ENCODE data around the gene ASTN2.
"Not testable (repeated sequence)": the region's sequence is repeated elsewhere in the genome, so short reads cannot be mapped to it uniquely, and the experiment has no call there.

ASTN2 gene

DNA sequence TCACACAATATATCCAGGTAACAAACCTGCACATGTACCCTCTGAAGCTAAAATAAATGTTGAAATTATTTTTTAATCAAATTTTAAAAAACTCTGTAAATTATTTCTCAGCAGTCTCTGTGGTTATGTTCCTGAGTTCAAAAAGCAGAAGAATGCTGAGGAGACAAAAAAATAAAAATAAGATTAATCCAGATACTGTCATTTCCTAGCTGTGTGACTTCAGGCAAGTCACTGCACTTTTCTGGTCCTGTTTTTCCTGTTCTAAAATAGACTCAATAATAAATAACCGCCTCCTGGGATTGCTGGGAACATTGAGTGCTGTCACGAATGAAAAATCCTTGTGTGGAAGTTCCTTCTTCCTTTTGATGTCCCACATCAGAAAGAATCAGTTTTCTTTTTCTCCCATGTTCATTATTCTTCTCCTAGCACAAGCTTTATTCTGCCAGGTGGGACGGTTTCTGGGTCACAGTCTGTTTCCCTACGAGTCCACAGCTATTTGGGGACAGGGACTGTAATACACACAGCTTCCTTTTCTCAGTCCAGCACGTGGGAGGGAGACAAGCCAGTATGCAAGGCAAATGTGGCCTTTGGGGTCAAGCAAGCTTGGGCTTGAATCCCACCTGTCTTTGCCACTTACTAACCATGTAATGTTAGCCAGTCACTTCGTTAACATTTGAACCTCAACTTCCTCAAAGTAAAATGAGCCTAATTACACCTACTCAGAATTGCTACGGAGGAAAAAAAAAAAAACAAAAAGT lies 570.8 kb downstream of the ASTN2 start:
- TF ChIP-seq, protein P1, sequence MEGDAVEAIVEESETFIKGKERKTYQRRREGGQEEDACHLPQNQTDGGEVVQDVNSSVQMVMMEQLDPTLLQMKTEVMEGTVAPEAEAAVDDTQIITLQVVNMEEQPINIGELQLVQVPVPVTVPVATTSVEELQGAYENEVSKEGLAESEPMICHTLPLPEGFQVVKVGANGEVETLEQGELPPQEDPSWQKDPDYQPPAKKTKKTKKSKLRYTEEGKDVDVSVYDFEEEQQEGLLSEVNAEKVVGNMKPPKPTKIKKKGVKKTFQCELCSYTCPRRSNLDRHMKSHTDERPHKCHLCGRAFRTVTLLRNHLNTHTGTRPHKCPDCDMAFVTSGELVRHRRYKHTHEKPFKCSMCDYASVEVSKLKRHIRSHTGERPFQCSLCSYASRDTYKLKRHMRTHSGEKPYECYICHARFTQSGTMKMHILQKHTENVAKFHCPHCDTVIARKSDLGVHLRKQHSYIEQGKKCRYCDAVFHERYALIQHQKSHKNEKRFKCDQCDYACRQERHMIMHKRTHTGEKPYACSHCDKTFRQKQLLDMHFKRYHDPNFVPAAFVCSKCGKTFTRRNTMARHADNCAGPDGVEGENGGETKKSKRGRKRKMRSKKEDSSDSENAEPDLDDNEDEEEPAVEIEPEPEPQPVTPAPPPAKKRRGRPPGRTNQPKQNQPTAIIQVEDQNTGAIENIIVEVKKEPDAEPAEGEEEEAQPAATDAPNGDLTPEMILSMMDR (conservative IDR thresholded peaks at IDR 0.05; ENCODE audit: low read depth, low read length): no peak
- DNase-seq (ENCODE audit: low read depth): no peak
- no peak overlapping the region for H3K4me3 ChIP-seq (ENCODE audit: low read length)

DNA sequence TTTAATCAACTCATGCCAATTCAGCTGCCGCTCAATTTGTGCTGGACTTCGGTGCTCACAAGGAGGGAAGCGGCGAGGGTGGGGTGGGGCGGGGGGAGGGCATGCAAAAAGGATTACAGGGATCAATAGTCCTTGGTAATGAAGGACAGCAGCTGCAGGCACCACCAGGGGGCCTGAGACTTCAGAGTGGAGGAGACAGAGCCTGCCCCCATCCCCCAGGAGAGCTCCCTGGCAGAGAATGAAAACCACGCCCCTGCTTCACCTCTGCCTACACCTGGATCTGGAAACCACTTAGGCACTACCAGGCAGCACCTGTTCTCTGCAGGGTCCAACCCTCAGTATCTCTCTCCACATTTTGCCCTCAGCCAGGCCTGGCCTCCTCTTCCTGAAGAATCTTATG lies 572.2 kb downstream of the ASTN2 start:
- DNase-seq (ENCODE audit: low read depth): no peak
- TF ChIP-seq, protein P1 (conservative IDR thresholded peaks at IDR 0.05; ENCODE audit: low read depth, low read length): no peak
- no peak overlapping the region for H3K4me3 ChIP-seq (ENCODE audit: low read length)

DNA sequence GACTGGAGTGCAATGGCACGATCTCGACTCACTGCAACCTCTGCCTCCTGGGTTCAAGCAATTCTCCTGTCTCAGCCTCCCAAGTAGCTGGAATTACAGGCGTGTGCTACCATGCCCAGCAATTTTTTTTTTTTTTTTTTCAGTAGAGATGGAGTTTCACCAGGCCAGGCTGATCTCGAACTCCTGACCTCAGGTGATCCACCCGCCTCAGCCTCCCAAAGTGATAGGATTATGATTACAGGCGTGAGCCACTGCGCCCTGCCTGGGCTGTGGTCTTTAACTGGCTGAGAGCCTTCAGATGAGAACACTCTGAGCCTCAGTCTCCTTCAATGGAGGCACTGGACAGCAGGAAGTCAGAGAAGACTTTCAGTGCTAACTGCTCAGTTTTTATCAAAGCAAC lies 576.4 kb downstream of the ASTN2 start:
- DNase-seq (ENCODE audit: low read depth); H3K4me3 ChIP-seq (ENCODE audit: low read length): not testable (repeated sequence)

DNA sequence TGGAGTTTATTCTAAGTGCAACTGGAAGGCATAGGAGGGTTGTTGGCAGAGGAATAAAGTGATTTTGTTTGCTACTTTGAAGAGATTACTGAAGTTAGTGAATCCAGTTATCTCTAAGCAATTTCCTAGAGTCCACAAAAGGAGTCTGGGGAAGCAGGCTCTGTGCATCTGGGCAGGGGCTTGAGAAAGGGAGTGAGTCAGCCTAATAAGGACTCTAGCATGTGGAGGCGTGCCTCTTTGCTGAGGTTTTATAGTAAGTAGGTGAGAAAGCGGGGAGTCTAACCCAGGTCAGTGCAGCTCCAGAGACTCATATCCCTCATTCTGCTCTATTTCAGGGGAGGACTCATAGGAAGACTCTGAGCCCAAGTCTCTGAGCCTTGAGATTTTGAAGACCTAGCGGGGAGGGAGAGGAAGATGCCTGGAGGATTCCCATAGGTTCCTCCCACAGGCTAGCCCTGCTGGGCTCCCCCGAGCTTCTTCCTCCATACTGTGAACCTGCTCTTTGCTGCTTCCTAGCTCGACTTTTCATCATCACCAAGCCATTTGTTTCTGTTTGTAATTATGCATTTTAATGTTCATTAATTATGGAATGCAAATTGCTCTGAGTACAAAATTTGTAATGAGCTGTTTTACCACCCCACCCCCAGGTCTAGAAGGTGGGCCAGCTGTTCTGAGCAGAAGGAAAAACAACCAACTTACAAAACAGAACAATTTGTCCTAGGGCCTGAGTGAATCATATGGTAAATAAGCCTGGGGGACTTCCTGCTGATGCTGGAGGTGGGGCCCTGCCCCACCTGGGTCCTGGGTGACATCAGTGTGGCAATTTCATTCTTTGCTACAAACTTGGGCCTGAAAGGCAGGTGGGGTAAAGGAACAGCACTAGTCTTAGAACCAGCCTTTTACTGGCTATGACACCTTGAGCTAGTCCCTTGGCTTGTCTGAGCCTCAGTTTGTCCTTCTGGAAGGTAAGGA lies 577.6 kb downstream of the ASTN2 start:
- no peak for DNase-seq (ENCODE audit: low read depth)
- H3K4me3 ChIP-seq (ENCODE audit: low read length): no peak overlapping the region
- TF ChIP-seq, protein P1 (conservative IDR thresholded peaks at IDR 0.05; ENCODE audit: low read depth, low read length): no peak

DNA sequence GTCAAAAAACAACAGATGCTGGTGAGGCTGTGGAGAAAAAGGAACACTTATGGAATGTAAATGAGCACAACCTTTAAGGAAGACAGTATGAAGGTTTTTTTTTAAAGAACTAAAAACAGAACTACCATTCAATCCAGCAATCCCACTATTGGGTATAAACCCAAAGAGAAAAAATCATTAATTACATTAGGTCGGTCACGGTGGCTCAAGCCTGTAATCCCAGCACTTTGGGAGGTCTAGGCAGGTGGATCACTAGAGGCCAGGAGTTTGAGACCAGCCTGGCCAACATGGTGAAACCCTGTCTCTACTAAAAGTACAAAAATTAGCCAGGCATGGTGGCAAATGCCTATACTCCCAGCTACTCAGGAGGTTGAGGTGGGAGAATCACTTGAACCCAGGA lies 584.5 kb downstream of the ASTN2 start:
- DNase-seq (ENCODE audit: low read depth); H3K4me3 ChIP-seq (ENCODE audit: low read length): not testable (repeated sequence)

DNA sequence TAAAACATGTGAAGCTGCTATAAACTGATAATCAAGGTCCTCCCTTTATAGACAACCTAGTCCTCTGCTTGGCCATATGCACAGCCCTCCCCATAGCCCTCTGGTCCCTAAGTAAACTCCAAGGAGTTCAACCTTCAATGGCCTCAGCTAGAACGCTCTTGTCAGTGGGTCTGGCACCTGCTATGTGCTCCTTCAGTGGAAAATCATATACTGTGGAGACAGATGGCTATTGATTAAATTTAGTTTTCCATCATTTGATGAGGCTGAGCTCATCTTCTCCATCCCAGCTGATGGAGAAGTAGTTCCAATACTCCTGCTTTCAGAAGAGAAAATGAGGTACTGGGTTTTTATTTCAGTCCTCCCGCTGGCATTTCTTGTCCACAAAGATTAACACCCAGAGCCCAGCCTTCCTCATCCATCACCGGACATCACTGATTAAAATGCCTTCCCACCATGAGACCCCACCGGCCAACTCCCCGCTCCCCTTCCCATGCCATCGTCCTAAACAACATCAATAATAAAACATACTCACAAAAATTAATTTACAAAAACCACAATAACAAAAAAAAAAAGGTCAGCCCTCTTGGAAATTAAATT lies 593.1 kb downstream of the ASTN2 start:
- H3K4me3 ChIP-seq (ENCODE audit: low read length): no peak overlapping the region
- no peak for DNase-seq (ENCODE audit: low read depth)
- TF ChIP-seq, protein P1 (conservative IDR thresholded peaks at IDR 0.05; ENCODE audit: low read depth, low read length): no peak

DNA sequence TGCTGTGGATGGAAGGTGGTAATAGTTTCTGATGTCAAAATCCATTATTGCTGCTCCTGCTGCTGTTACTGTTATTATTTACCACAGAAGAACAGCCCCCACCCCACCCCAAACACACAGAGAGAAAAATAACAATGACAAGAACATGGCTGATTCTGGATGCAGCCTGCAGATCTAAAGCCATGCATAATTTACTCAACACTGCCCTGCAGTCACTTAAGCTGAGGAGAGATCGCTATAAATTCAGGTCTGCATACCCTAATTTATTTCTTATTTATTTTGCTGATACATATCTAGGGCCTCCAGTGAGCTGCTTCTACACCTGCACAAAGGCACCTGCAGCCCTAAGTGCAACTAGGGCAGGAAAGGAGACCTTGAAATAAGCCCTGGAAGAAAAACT lies 595.7 kb downstream of the ASTN2 start:
- TF ChIP-seq, protein P1 (conservative IDR thresholded peaks at IDR 0.05; ENCODE audit: low read depth, low read length): no peak
- no peak overlapping the region for H3K4me3 ChIP-seq (ENCODE audit: low read length)
- no peak for DNase-seq (ENCODE audit: low read depth)

Measured in retinal pigment epithelial cell (primary cell).